Activated T-cell treated with anti-CD3 and anti-CD28 coated beads for 48 hours (primary cell): ENCODE results near the gene NKX2-4.

Experiments used
- DNase-seq: peaks from one replicate; pipeline ENCODE4 v3.0.0-alpha.2; 2020; ENCODE audit warnings: low read depth

The NKX2-4 gene

GRCh38 chr20:21360705-21361104, 36.6 kb downstream of the NKX2-4 start:
- DNase-seq: no peak

GRCh38 chr20:21358737-21359136, 38.6 kb downstream of the NKX2-4 start:
- DNase-seq: no peak

GRCh38 chr20:21357844-21358243, 39.5 kb downstream of the NKX2-4 start:
- DNase-seq: no peak

- DNase-seq: no peak
These were observed 40.9 kb downstream of the NKX2-4 start for GRCh38 chr20:21356386-21356785.

GRCh38 chr20:21355981-21356380, 41.3 kb downstream of the NKX2-4 start:
- no peak for DNase-seq

- DNase-seq: no peak
These were observed 44.1 kb downstream of the NKX2-4 start for GRCh38 chr20:21353236-21353635.

- DNase-seq: no peak
These were observed 44.6 kb downstream of the NKX2-4 start for GRCh38 chr20:21352703-21353102.
